HS-5 (cell line): ENCODE data around the gene UNG.
A peak's percentile ranks its signal among the peaks of the same experiment; 100 is the strongest.
"Not testable (repeated sequence)": the region's sequence is repeated elsewhere in the genome, so short reads cannot be mapped to it uniquely, and the experiment has no call there.

Experiments
- DNase-seq: peaks from one replicate; pipeline ENCODE4 v3.0.0-alpha.2; 2012; ENCODE audit warnings: low read depth

Gene UNG

DNA sequence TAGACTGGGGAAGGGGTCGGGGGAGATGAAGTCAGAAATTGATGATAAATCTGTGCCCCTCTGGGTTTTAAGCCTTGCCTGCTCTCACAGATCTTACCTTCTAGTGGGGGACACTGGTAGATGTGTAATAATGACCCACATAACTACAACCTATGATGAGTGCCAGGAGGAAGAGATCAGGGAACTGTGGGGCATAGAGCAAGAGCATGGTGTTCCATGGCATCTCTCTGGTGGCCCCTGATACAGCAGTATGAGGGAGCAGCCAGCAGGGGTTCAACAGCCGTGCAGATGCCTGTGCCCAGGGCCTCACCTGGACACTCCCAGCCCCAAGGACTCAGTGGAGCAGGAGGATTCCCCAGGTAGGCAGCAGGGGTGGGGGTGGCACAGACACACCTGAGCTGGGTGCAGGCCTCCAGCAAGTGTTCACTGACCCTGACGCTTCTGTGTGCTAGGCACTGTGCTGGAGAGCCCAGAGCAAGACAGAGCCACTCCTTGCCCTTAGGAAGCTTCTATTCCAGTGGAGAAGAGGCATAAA is 24.0 kb downstream of the UNG start:
- no peak for DNase-seq

DNA sequence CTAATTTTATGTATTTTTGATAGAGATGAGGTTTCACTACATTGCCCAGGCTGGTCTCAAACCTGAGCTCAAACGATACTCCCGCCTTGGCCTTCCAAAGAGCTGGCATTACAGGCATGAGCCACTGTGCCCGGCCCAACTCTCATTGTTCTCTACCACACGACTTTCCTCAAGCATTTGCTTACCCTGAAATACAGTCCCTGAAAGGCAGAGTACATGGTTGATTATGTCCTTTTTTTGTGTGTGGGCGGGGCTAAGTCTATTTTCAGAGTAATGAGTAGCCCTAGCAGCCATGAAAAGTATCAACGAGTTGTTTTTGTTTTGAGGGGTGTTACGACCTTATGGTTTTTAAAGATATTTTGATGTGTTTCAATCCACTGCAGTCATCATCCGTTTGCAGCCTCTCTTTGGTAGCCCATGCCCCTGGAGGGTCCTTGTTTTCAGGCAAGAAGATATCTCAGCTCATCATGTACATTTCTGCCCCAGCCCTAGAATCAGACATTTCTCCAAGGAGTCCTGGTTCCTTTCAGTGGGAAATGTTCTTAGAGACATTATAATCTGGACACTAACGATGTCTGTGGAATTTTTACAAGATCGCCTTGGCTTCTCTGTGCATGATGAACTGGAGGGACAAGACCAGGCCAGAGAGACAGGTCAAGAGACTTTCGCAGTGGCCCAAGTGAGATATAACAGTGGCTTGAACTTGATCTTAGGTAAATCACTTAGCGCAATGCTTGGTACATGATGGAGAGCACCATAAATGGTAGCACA is 27.7 kb downstream of the UNG start:
- DNase-seq, result no peak

GRCh38 chr12:109125791-109126190 is 28.4 kb downstream of the UNG start:
- DNase-seq, result no peak

- no peak for DNase-seq
Measured at GRCh38 chr12:109126784-109127183, 29.4 kb downstream of the UNG start.

- no peak for DNase-seq
Measured at GRCh38 chr12:109127533-109128242, 30.3 kb downstream of the UNG start.

GRCh38 chr12:109130297-109131153 is 33.1 kb downstream of the UNG start:
- no peak for DNase-seq

DNA sequence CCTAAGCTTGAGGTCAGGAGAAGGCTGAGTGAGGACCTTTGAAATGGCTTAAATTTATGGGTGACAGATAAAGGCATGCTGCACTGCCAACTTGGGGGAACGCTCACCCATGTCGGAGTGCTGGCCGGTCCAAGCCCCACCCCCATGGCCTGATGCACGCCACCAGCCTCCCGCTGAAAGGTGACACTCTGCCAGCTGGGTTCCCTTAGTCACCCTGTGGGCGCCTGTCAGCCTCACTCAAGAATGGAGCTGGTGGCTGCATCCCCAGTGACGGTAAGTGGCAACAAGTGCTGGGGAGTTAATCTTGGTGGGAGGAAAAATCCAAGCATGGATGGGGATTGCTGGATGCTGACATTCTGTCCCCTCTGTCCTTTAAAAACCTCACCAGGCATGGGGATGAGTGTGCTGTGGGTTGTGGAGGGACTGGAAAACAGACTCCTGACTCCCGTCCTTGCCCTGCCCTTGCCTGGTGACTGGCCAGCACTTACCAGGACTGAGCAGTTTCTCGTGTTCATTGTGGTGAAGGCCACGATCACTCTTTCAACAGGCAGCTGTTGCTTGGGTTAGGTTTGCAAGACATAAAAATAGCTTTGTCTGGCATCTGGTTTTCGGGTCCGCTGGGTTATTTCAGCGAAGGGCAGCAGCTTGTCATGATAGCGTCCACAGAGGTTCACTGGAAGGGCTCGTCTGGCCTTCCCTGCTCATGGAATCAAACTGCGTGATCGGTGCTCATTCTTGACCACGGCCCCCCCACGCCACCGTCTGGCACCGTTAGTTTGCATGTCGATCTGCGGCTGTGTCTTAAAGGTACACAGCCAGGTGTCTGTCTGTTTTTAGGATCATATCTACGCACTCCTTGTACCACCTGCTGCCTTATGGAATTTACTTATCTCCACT is 34.0 kb downstream of the UNG start:
- no peak for DNase-seq

- DNase-seq, result no peak
Measured at GRCh38 chr12:109134186-109134917, 37.0 kb downstream of the UNG start.

- no peak for DNase-seq
Measured at GRCh38 chr12:109137055-109137454, 39.7 kb downstream of the UNG start.

- DNase-seq, result no peak
Measured at GRCh38 chr12:109139360-109139759, 42.0 kb downstream of the UNG start.

- no peak for DNase-seq
Measured at GRCh38 chr12:109139791-109140190, 42.4 kb downstream of the UNG start.

DNA sequence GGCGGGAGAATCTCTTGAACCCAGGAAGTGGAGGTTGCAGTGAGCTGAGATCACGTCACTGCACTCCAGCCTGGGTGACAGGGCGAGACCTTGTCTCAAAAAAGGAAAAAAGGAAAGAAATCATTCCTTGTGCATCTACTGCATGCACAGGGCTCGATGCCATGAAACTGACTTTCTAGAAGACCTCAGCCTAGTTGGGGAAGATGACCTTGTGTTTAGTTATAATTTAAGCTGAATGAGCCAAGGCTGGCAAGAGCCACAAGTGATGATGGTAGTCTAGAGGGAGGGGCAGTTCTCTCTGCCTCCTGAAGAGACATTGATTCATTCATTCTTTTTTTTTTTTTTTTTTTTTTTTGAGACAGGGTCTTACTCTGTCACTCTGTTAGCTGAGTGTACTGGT is 43.2 kb downstream of the UNG start:
- DNase-seq, result no peak

GRCh38 chr12:109144224-109144623 is 46.8 kb downstream of the UNG start:
- no peak for DNase-seq

- DNase-seq, result not testable (repeated sequence)
Measured at GRCh38 chr12:109147126-109147525, 49.7 kb downstream of the UNG start.

- DNase-seq, result no peak
Measured at GRCh38 chr12:109147954-109148353, 50.6 kb downstream of the UNG start.

DNA sequence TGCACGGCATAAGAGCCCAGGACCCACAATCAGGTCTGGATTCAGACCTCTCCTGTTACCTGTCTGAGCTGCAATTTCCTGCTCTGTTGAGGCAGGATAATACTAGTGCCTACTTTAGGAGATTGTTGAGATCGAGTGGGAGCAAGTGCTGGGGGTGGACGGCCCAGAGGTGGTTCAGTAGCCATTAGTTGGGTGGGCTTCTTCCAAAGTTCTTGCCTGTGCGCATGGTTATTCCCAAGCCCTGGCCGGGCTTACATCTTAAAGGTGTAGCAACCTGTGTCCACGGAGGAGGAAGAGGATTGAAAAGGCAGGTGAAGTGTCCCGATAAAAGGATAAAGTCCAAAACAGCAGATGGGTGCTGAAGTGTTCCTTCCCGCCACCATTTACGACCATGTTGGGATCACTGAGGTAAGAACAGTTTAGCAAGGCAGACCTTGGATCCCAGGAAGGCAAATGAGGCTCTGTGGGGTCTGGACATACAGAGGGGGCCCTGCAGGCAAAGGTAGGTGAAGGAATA is 52.8 kb downstream of the UNG start:
- no peak for DNase-seq

GRCh38 chr12:109151457-109151856 is 54.1 kb downstream of the UNG start:
- DNase-seq, result no peak

- DNase-seq, result no peak
Measured at GRCh38 chr12:109153821-109154441, 56.5 kb downstream of the UNG start.

DNA sequence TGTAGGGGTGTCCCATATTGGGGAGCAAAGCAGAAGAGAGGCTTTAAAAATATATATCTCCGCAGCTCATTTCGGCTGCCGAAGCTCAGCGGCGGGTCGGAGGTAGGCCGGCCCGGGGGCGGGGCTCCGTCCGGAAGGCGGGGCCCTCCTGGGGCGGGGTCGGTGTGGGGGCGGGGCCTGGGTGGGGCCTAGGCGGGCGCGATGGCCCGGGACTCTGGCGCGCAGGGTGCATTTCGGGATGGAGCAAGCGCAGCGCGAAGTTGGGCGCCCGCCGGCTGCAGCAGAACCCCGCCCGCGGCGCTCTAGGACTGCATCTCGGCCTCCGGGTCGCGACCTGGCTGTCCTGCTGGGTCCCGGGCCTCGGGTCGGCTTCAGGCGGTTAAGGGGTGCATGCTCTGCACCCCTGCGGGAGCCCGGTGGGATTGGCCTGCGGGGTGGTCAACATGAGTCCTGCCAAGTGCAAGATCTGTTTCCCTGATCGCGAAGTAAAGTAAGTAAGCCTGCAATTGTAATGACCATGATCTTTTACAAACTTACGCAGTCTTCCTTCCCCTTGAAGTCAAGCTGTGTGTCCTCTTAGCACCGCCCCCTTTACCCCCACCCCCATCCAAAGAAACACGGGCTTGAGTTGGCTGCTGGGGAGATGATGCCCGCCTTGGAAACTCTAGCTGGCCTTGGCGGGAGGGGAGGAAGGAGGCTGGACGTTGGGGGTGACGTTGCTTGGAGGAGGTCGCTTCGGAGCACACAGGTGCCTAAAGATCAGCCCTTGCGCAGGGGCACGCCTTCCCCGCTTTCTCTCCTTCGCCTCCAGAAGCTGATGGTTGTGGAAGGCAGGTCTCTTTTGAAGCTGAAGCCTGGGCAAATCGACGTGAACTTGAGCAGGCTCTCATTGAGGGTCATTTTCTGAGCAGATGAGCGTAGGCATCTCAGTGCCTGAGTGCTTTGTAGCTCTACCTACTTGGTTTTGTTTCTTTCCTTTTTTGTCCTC is 57.3 kb downstream of the UNG start:
- peak; percentile 58 for DNase-seq
